Measurements from ENCODE around the gene RGS19. TPM values are rescaled to one million over a fixed set of nuclear protein-coding genes. Genes with fewer than 3 reads are reported as not detected.

RGS19 gene
- total RNA-seq, 1 experiment from 2014 or later, result 43.2 TPM

- no peak overlapping the region for H2AFZ ChIP-seq (ENCODE audit: low read length)
- H3K4me2 ChIP-seq (ENCODE audit: low read length), result no peak overlapping the region
- no peak overlapping the region for H3K4me3 ChIP-seq (ENCODE audit: low read length)
- H3K27me3 ChIP-seq (ENCODE audit: low read length), result no peaks in the 10 kb centered on the region
- no peak for DNase-seq
- H3F3A ChIP-seq (ENCODE audit: low read length, unreplicated experiment), result no peaks in the 10 kb centered on the region
- intact Hi-C loops (cut with micrococcal nuclease), result no loop called here
- no peaks in the 10 kb centered on the region for H3K4me1 ChIP-seq (ENCODE audit: insufficient read depth, low read length)
- H3K79me2 ChIP-seq (ENCODE audit: low read length), result no peaks in the 10 kb centered on the region
- no peak overlapping the region for H3K9ac ChIP-seq (ENCODE audit: low read length)
- H3K9me2 ChIP-seq (replicated peaks; ENCODE audit: low read length), result no peaks in the 10 kb centered on the region
- POLR2A ChIA-PET (ENCODE audit: unreplicated experiment), result no interaction called here
- no peak for TF ChIP-seq EZH2phosphoT487 (IDR thresholded peaks at IDR 0.05; ENCODE audit: borderline replicate concordance, low read length)
- H4K20me1 ChIP-seq (ENCODE audit: low read length), result no peaks in the 10 kb centered on the region
- CTCF ChIA-PET, result no interaction called here
- H3K36me3 ChIP-seq (ENCODE audit: low read depth, low read length), result peaks cover 56% of the 10 kb centered on the region
- no TSS peak for BruUV-seq (replicated peaks)
- no peaks in the 10 kb centered on the region for H3K9me3 ChIP-seq (ENCODE audit: low read length)
- no peak overlapping the region for H3K27ac ChIP-seq (ENCODE audit: low read length)
- no peak for ATAC-seq
Observed at GRCh38 chr20:64024141-64024990, 55.0 kb downstream of the RGS19 start.

- Histone ChIP-seq H3K9ac (ENCODE audit: low read length) (no peak overlapping the region), H3K4me2 (ENCODE audit: low read length) (no peak overlapping the region), H2AFZ (ENCODE audit: low read length) (no peak overlapping the region), H3K4me3 (ENCODE audit: low read length) (no peak overlapping the region), H3F3A (ENCODE audit: low read length, unreplicated experiment) (no peaks in the 10 kb centered on the region), H3K9me2 (replicated peaks; ENCODE audit: low read length) (no peaks in the 10 kb centered on the region), H3K4me1 (ENCODE audit: insufficient read depth, low read length) (no peaks in the 10 kb centered on the region), H3K27ac (ENCODE audit: low read length) (no peak overlapping the region), H3K27me3 (ENCODE audit: low read length) (no peaks in the 10 kb centered on the region), H3K9me3 (ENCODE audit: low read length) (no peaks in the 10 kb centered on the region), H3K79me2 (ENCODE audit: low read length) (no peaks in the 10 kb centered on the region), H3K36me3 (ENCODE audit: low read depth, low read length) (peaks cover 62% of the 10 kb centered on the region), H4K20me1 (ENCODE audit: low read length) (no peaks in the 10 kb centered on the region)
- no TSS peak for BruUV-seq (replicated peaks)
- ChIA-PET POLR2A (ENCODE audit: unreplicated experiment) (no interaction called here), CTCF (no interaction called here)
- DNase-seq, result no peak
- no peak for TF ChIP-seq CTCF (conservative IDR thresholded peaks at IDR 0.05; ENCODE audit: low read depth, low read length)
- ATAC-seq, result no peak
- intact Hi-C loops (cut with micrococcal nuclease), result no loop called here
Observed at GRCh38 chr20:64023361-64024140, 55.8 kb downstream of the RGS19 start.

Small RNA genes within 50 kb of the gene (microRNA-seq; reads per million reads assigned to microRNA genes)
- 1.8 reads per million for gene MIR6813 (ENCODE audit: unreplicated experiment)

Other genes starting within 250 kb of the RGS19 start
- gene ZBTB46, start 248.3 kb downstream of the RGS19 start, total RNA-seq (2014; rRNA removed), result 2.8 and 7.3 TPM in 2 replicates
- gene ABHD16B, start 218.0 kb downstream of the RGS19 start, total RNA-seq (2014; rRNA removed), result not detected in 2 replicates
- 147 and 167 TPM in 2 replicates for gene TPD52L2, start 214.2 kb downstream of the RGS19 start, total RNA-seq (2014; rRNA removed)
- 73.7 and 80.1 TPM in 2 replicates for gene DNAJC5, start 184.4 kb downstream of the RGS19 start, total RNA-seq (2014; rRNA removed)
- gene UCKL1, start 123.1 kb downstream of the RGS19 start, total RNA-seq (2014; rRNA removed), result 37.2 and 47.4 TPM in 2 replicates
- gene ZNF512B, start 109.6 kb downstream of the RGS19 start, total RNA-seq (2014; rRNA removed), result 18.0 and 24.1 TPM in 2 replicates
- gene SAMD10, start 99.9 kb downstream of the RGS19 start, total RNA-seq (2014; rRNA removed), result 7.4 and 13.4 TPM in 2 replicates
- gene PRPF6, start 98.4 kb downstream of the RGS19 start, total RNA-seq (2014; rRNA removed), result 67.1 and 87.2 TPM in 2 replicates
- 2.1 and 3.4 TPM in 2 replicates for gene C20orf204, start 43.3 kb downstream of the RGS19 start, total RNA-seq (2014; rRNA removed)
- gene SOX18, start 29.9 kb downstream of the RGS19 start, total RNA-seq (2014; rRNA removed), result 1.1 and 1.5 TPM in 2 replicates
- 19.1 and 23.4 TPM in 2 replicates for gene TCEA2, start 16.3 kb downstream of the RGS19 start, total RNA-seq (2014; rRNA removed)
- 5.6 and 7.4 TPM in 2 replicates for gene OPRL1, start 564 bp upstream of the RGS19 start, total RNA-seq (2014; rRNA removed)
- 0.98 and 1.1 TPM in 2 replicates for gene LKAAEAR1, start 4.9 kb upstream of the RGS19 start, total RNA-seq (2014; rRNA removed)
- gene NPBWR2, start 28.0 kb upstream of the RGS19 start, total RNA-seq (2014; rRNA removed), result not detected in 2 replicates
- 0.22 and 0.29 TPM in 2 replicates for gene MYT1, start 84.9 kb upstream of the RGS19 start, total RNA-seq (2014; rRNA removed)
- 45.7 and 57.8 TPM in 2 replicates for gene PCMTD2, start 176.2 kb upstream of the RGS19 start, total RNA-seq (2014; rRNA removed)

Measured in PC-3 (cell line).